GM18951 (cell line): ENCODE data around the gene C11orf68.
"Not testable (repeated sequence)": the region's sequence is repeated elsewhere in the genome, so short reads cannot be mapped to it uniquely, and the experiment has no call there.

Experiments used
- POLR2A ChIP-seq: IDR thresholded peaks from 4 replicates; pipeline ENCODE4 v1.6.1; 2011; ENCODE audit warnings: mild to moderate bottlenecking; ENCODE audit not compliant: insufficient read length, insufficient read depth; ENCODE audit errors: extremely low read depth
- in situ Hi-C: fragments of 300-500 bp; cut with MboI; formaldehyde crosslinking; loops from one replicate; pipeline ENCODE4 v1.12.0; 2022; ENCODE audit warnings: low sequenced_read_pairs, mixed read lengths, inconsistent platforms; ENCODE audit not compliant: unreplicated experiment

The C11orf68 gene

GRCh38 chr11:65918211-65919140, at the start of gene C11orf68:
TSS of gene C11orf68 (minus strand) at chr11:65919062. CDS start at chr11:65919031, 31 bp downstream.
- peak; percentile 79 for TF ChIP-seq POLR2A
- in situ Hi-C loops = no loop called here

- TF ChIP-seq POLR2A = no peak
- in situ Hi-C loops = no loop called here
These were observed 48.6 kb upstream of the C11orf68 start for GRCh38 chr11:65967329-65967934.

GRCh38 chr11:65965986-65966762, 47.3 kb upstream of the C11orf68 start:
- no peak for TF ChIP-seq POLR2A
- in situ Hi-C loops = no loop called here

GRCh38 chr11:65964906-65965305, 46.0 kb upstream of the C11orf68 start:
- no peak for TF ChIP-seq POLR2A
- in situ Hi-C loops = no loop called here

GRCh38 chr11:65962141-65962564, 43.3 kb upstream of the C11orf68 start:
- in situ Hi-C loops = no loop called here
- TF ChIP-seq POLR2A = no peak

GRCh38 chr11:65961267-65962140, 42.6 kb upstream of the C11orf68 start, which contains the start of gene SART1:
TSS of gene SART1 (plus strand) at chr11:65961734. CDS start at chr11:65961781, 47 bp downstream.
- in situ Hi-C loops = no loop called here

GRCh38 chr11:65960824-65961266, 42.0 kb upstream of the C11orf68 start:
- no peak for TF ChIP-seq POLR2A
- in situ Hi-C loops = no loop called here

More at GRCh38 chr11:65961267-65962140, 42.6 kb upstream of the C11orf68 start, which contains the start of gene SART1:
- TF ChIP-seq POLR2A = peak; percentile 92

- in situ Hi-C loops = no loop called here
- TF ChIP-seq POLR2A = no peak
These were observed 40.0 kb upstream of the C11orf68 start for GRCh38 chr11:65958774-65959420.

GRCh38 chr11:65958291-65958690, 39.4 kb upstream of the C11orf68 start:
- TF ChIP-seq POLR2A = no peak
- in situ Hi-C loops = no loop called here

GRCh38 chr11:65954771-65955170, 35.9 kb upstream of the C11orf68 start:
- no peak for TF ChIP-seq POLR2A
- in situ Hi-C loops = no loop called here

GRCh38 chr11:65953471-65953870, 34.6 kb upstream of the C11orf68 start:
- no peak for TF ChIP-seq POLR2A
- in situ Hi-C loops = no loop called here

GRCh38 chr11:65952052-65952521, 33.2 kb upstream of the C11orf68 start:
- in situ Hi-C loops = no loop called here
- no peak for TF ChIP-seq POLR2A

GRCh38 chr11:65951641-65952040, 32.8 kb upstream of the C11orf68 start:
- in situ Hi-C loops = not testable (repeated sequence)

GRCh38 chr11:65950711-65951110, 31.8 kb upstream of the C11orf68 start:
- in situ Hi-C loops = not testable (repeated sequence)
